ENCODE data around the gene SRP19.

DNA sequence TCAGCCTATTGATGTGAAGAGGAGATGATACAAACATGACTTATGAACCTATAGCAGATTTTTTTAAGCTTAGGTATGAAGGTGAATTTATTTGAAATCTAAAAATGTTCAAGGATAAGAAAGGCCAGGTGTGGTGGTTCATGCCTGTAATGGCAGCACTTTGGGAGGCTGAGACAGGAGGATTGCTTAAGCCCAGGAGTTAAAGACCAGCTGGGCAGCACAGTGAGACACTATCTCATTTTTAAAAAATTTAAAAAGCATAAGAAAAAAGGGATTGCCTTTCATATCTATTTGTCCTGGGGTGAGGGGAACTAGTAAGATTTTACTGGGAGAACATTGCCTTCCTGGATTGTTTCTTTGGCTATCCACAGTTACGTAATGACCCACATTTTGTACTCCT is 40.8 kb upstream of the SRP19 start:
- TF ChIP-seq POLR2A (IDR thresholded peaks at IDR 0.05), result no peak
- TF ChIP-seq, protein P1, sequence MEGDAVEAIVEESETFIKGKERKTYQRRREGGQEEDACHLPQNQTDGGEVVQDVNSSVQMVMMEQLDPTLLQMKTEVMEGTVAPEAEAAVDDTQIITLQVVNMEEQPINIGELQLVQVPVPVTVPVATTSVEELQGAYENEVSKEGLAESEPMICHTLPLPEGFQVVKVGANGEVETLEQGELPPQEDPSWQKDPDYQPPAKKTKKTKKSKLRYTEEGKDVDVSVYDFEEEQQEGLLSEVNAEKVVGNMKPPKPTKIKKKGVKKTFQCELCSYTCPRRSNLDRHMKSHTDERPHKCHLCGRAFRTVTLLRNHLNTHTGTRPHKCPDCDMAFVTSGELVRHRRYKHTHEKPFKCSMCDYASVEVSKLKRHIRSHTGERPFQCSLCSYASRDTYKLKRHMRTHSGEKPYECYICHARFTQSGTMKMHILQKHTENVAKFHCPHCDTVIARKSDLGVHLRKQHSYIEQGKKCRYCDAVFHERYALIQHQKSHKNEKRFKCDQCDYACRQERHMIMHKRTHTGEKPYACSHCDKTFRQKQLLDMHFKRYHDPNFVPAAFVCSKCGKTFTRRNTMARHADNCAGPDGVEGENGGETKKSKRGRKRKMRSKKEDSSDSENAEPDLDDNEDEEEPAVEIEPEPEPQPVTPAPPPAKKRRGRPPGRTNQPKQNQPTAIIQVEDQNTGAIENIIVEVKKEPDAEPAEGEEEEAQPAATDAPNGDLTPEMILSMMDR (IDR thresholded peaks at IDR 0.05), result no peak

Data from adrenal gland (tissue), 5 donors.